Adipocyte (in vitro differentiated cells): Measurements from ENCODE around the gene AOPEP.
A peak's percentile ranks its signal among the peaks of the same experiment; 100 is the strongest.

Source experiments
- DNase-seq: peaks from one replicate; pipeline ENCODE4 v3.0.0-alpha.2; 2015; ENCODE audit warnings: low read depth
- H3K27me3 ChIP-seq: replicated peaks from 2 replicates; pipeline ENCODE4 v1.7.0; 2013; ENCODE audit warnings: mild to moderate bottlenecking, low read length, moderate library complexity; ENCODE audit not compliant: control insufficient read depth, insufficient read depth
- H3K36me3 ChIP-seq: 2 replicates; pipeline ENCODE4 v1.7.0; 2013; ENCODE audit warnings: low read length, mild to moderate bottlenecking, moderate library complexity; ENCODE audit not compliant: control insufficient read depth, insufficient read depth, severe bottlenecking
- H3K4me1 ChIP-seq: 2 replicates; pipeline ENCODE4 v1.7.0; 2013; ENCODE audit warnings: mild to moderate bottlenecking, low read length, moderate library complexity; ENCODE audit not compliant: control insufficient read depth, insufficient read depth
- H3K4me3 ChIP-seq: 2 replicates; pipeline ENCODE4 v1.7.0; 2013; ENCODE audit warnings: mild to moderate bottlenecking, low read length, moderate library complexity
- H3K9ac ChIP-seq: 2 replicates; pipeline ENCODE4 v1.7.0; 2013; ENCODE audit warnings: mild to moderate bottlenecking, low read length, moderate library complexity
- H3K9me3 ChIP-seq: 2 replicates; pipeline ENCODE4 v1.7.0; 2013; ENCODE audit warnings: mild to moderate bottlenecking, low read length, moderate library complexity; ENCODE audit not compliant: control insufficient read depth

AOPEP gene

GRCh38 chr9:94945197-94946144, 219.0 kb downstream of the AOPEP start:
- Histone ChIP-seq H3K27me3 (no peaks in the 10 kb centered on the region), H3K9ac (no peak overlapping the region), H3K9me3 (no peaks in the 10 kb centered on the region), H3K36me3 (no peaks in the 10 kb centered on the region), H3K4me1 (peaks cover 28% of the 10 kb centered on the region), H3K4me3 (no peak overlapping the region)
- peak; percentile 89 for DNase-seq

GRCh38 chr9:94946256-94946655, 219.8 kb downstream of the AOPEP start:
- DNase-seq: no peak
- H3K4me3 ChIP-seq: no peak overlapping the region
- H3K4me1 ChIP-seq: peaks cover 30% of the 10 kb centered on the region
- no peaks in the 10 kb centered on the region for H3K27me3 ChIP-seq
- H3K36me3 ChIP-seq: no peaks in the 10 kb centered on the region
- no peaks in the 10 kb centered on the region for H3K9me3 ChIP-seq
- no peak overlapping the region for H3K9ac ChIP-seq

GRCh38 chr9:94948567-94949235, 222.2 kb downstream of the AOPEP start:
- peaks cover 34% of the 10 kb centered on the region for H3K4me1 ChIP-seq
- H3K9me3 ChIP-seq: no peaks in the 10 kb centered on the region
- no peaks in the 10 kb centered on the region for H3K36me3 ChIP-seq
- H3K4me3 ChIP-seq: no peak overlapping the region
- H3K27me3 ChIP-seq: no peaks in the 10 kb centered on the region
- DNase-seq: no peak
- H3K9ac ChIP-seq: no peak overlapping the region

- no peaks in the 10 kb centered on the region for H3K27me3 ChIP-seq
- H3K9me3 ChIP-seq: no peaks in the 10 kb centered on the region
- H3K9ac ChIP-seq: no peak overlapping the region
- H3K4me3 ChIP-seq: no peak overlapping the region
- H3K4me1 ChIP-seq: peaks cover 34% of the 10 kb centered on the region
- H3K36me3 ChIP-seq: no peaks in the 10 kb centered on the region
- DNase-seq: no peak
Observed at GRCh38 chr9:94949370-94949769, 222.9 kb downstream of the AOPEP start.

GRCh38 chr9:94950040-94950578, 223.6 kb downstream of the AOPEP start:
- DNase-seq: no peak
- Histone ChIP-seq H3K4me3 (no peak overlapping the region), H3K9me3 (no peaks in the 10 kb centered on the region)

GRCh38 chr9:94950579-94951323, 224.3 kb downstream of the AOPEP start:
- no peaks in the 10 kb centered on the region for H3K9me3 ChIP-seq
- no peak overlapping the region for H3K9ac ChIP-seq
- H3K27me3 ChIP-seq: no peaks in the 10 kb centered on the region
- H3K36me3 ChIP-seq: no peaks in the 10 kb centered on the region
- H3K4me3 ChIP-seq: no peak overlapping the region
- DNase-seq: peak; percentile 54
- peaks cover 21% of the 10 kb centered on the region for H3K4me1 ChIP-seq

More at GRCh38 chr9:94950040-94950578, 223.6 kb downstream of the AOPEP start:
- no peak overlapping the region for H3K9ac ChIP-seq
- H3K27me3 ChIP-seq: no peaks in the 10 kb centered on the region
- H3K4me1 ChIP-seq: peaks cover 27% of the 10 kb centered on the region
- no peaks in the 10 kb centered on the region for H3K36me3 ChIP-seq

GRCh38 chr9:94951324-94952135, 225.0 kb downstream of the AOPEP start:
- Histone ChIP-seq H3K4me1 (peaks cover 16% of the 10 kb centered on the region), H3K9me3 (no peaks in the 10 kb centered on the region), H3K4me3 (no peak overlapping the region), H3K27me3 (no peaks in the 10 kb centered on the region), H3K9ac (no peak overlapping the region), H3K36me3 (peaks cover 6% of the 10 kb centered on the region)
- DNase-seq: no peak

GRCh38 chr9:94952565-94953373, 226.3 kb downstream of the AOPEP start:
- Histone ChIP-seq H3K36me3 (peaks cover 11% of the 10 kb centered on the region), H3K9ac (peak overlapping the region; percentile 3), H3K9me3 (no peaks in the 10 kb centered on the region), H3K4me1 (peaks cover 16% of the 10 kb centered on the region), H3K4me3 (no peak overlapping the region), H3K27me3 (no peaks in the 10 kb centered on the region)
- DNase-seq: peak; percentile 27

- Histone ChIP-seq H3K9me3 (no peaks in the 10 kb centered on the region), H3K9ac (no peak overlapping the region), H3K4me3 (no peak overlapping the region), H3K27me3 (no peaks in the 10 kb centered on the region), H3K36me3 (peaks cover 11% of the 10 kb centered on the region), H3K4me1 (peaks cover 8% of the 10 kb centered on the region)
- no peak for DNase-seq
Observed at GRCh38 chr9:94956731-94957130, 230.2 kb downstream of the AOPEP start.

GRCh38 chr9:94960964-94961363, 234.5 kb downstream of the AOPEP start:
- Histone ChIP-seq H3K4me1 (no peaks in the 10 kb centered on the region), H3K36me3 (peaks cover 10% of the 10 kb centered on the region), H3K4me3 (no peak overlapping the region), H3K9me3 (no peaks in the 10 kb centered on the region), H3K27me3 (no peaks in the 10 kb centered on the region), H3K9ac (no peak overlapping the region)
- DNase-seq: no peak
